Measurements from ENCODE around the gene PRRT4.

The PRRT4 gene

DNA sequence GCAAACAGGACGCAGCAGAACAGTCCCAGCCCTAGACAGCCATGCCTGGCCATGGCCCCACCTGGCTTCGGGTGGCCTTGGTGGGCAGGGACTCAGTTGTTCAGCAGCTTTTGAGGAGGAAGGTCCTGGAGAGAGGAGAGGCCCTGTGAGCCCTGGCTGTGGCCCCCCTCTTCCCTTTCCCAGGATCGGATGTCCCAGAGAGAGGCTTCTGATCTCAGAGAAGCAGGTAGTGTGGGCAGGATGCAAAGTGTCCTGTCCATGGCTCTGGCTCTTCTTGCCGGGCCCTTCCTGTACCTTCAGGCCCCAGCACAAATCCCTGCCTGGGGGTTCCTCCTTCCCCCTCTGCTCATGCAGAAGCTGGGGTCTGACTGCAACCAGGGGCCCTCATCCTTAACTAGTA is 1.6 kb downstream of the PRRT4 start:
- Histone ChIP-seq H3K4me1 (ENCODE audit: low read length) (no peaks in the 10 kb centered on the region; the same call in 1 of the 2 replicates), H3K27ac (ENCODE audit: low read length) (no peak overlapping the region), H3K4me3 (ENCODE audit: low read length) (no peak overlapping the region), H3K79me2 (ENCODE audit: low read length) (no peaks in the 10 kb centered on the region), H3K9me3 (replicated peaks; ENCODE audit: insufficient read depth, low read length) (no peaks in the 10 kb centered on the region), H3K9me2 (replicated peaks; ENCODE audit: insufficient read depth, low read length) (no peaks in the 10 kb centered on the region), H2AFZ (ENCODE audit: low read length) (no peak overlapping the region), H3K4me2 (ENCODE audit: low read depth, low read length) (no peak overlapping the region), H3F3A (ENCODE audit: insufficient read depth, low read length) (no peaks in the 10 kb centered on the region), H3K36me3 (replicated peaks; ENCODE audit: insufficient read depth, low read length) (no peaks in the 10 kb centered on the region), H3K9ac (ENCODE audit: low read length) (no peak overlapping the region), H3K27me3 (replicated peaks; ENCODE audit: insufficient read depth, low read length) (peaks cover 79% of the 10 kb centered on the region), H4K20me1 (ENCODE audit: insufficient read depth, low read length) (no peaks in the 10 kb centered on the region)
- no peak for TF ChIP-seq EZH2 (optimal IDR thresholded peaks at IDR 0.05; ENCODE audit: low read depth, low read length)
- TF ChIP-seq EZH2phosphoT487 (IDR thresholded peaks at IDR 0.05; ENCODE audit: low read length) = no peak
- TF ChIP-seq, protein P1, sequence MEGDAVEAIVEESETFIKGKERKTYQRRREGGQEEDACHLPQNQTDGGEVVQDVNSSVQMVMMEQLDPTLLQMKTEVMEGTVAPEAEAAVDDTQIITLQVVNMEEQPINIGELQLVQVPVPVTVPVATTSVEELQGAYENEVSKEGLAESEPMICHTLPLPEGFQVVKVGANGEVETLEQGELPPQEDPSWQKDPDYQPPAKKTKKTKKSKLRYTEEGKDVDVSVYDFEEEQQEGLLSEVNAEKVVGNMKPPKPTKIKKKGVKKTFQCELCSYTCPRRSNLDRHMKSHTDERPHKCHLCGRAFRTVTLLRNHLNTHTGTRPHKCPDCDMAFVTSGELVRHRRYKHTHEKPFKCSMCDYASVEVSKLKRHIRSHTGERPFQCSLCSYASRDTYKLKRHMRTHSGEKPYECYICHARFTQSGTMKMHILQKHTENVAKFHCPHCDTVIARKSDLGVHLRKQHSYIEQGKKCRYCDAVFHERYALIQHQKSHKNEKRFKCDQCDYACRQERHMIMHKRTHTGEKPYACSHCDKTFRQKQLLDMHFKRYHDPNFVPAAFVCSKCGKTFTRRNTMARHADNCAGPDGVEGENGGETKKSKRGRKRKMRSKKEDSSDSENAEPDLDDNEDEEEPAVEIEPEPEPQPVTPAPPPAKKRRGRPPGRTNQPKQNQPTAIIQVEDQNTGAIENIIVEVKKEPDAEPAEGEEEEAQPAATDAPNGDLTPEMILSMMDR (IDR thresholded peaks at IDR 0.05; ENCODE audit: low read length) = no peak
- no peak for DNase-seq

DNA sequence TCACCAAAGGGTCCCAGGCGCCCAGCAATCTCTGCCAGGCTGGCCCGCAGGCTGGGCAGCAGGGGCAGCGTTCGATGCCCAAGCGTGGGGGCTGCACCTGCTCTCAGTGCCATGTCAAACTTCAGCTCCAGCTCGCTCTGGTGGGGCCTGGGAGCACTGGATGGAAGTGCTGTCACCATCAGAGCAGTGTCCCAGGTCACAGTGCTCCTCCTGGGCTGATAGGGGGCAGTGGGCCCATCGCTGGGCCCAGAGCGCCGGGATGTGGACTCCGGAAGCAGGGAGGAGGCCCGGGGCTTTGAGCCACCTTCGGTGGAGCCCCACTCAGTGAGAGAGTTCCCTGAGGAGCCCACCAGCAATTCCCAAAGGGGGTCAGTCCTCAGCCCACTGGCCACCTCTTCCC is 2.2 kb downstream of the PRRT4 start:
- TF ChIP-seq EZH2 (optimal IDR thresholded peaks at IDR 0.05; ENCODE audit: low read depth, low read length) = no peak
- TF ChIP-seq, protein P1 (IDR thresholded peaks at IDR 0.05; ENCODE audit: low read length) = no peak
- TF ChIP-seq EZH2phosphoT487 (IDR thresholded peaks at IDR 0.05; ENCODE audit: low read length) = no peak
- DNase-seq = no peak
- H3K27me3 ChIP-seq (replicated peaks; ENCODE audit: insufficient read depth, low read length) = peaks cover 73% of the 10 kb centered on the region

DNA sequence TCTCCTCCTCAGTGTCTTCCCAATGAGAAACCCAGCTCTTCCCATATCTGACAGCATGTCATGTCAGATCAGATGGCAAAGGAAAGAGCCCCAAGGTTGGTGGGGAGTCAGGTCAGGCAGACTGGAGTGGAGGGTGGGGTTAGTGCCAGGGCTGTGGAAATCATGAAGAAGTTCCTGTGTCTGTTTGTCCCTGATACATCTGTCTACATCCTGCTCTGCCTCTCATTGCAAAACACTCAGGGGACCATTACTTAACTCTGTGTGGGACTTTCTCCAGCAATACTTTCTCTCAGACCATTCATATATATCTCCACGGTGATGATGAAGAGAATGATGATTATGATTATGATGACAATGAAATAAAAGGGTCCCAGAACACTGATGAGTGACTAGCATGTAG is 3.3 kb downstream of the PRRT4 start:
- no peaks in the 10 kb centered on the region for H4K20me1 ChIP-seq (ENCODE audit: insufficient read depth, low read length)
- no peaks in the 10 kb centered on the region; the same call in 1 of the 2 replicates for H3K4me1 ChIP-seq (ENCODE audit: low read length)
- no peak overlapping the region for H2AFZ ChIP-seq (ENCODE audit: low read length)
- peaks cover 72% of the 10 kb centered on the region for H3K27me3 ChIP-seq (replicated peaks; ENCODE audit: insufficient read depth, low read length)
- no peaks in the 10 kb centered on the region for H3K36me3 ChIP-seq (replicated peaks; ENCODE audit: insufficient read depth, low read length)
- no peaks in the 10 kb centered on the region for H3K9me3 ChIP-seq (replicated peaks; ENCODE audit: insufficient read depth, low read length)
- H3K9me2 ChIP-seq (replicated peaks; ENCODE audit: insufficient read depth, low read length) = no peaks in the 10 kb centered on the region
- H3K27ac ChIP-seq (ENCODE audit: low read length) = no peak overlapping the region
- H3K4me2 ChIP-seq (ENCODE audit: low read depth, low read length) = no peak overlapping the region
- no peak overlapping the region for H3K9ac ChIP-seq (ENCODE audit: low read length)
- TF ChIP-seq, protein P1 (IDR thresholded peaks at IDR 0.05; ENCODE audit: low read length) = no peak
- TF ChIP-seq EZH2phosphoT487 (IDR thresholded peaks at IDR 0.05; ENCODE audit: low read length) (no peak), EZH2 (optimal IDR thresholded peaks at IDR 0.05; ENCODE audit: low read depth, low read length) (no peak)
- H3K79me2 ChIP-seq (ENCODE audit: low read length) = no peaks in the 10 kb centered on the region
- no peak for DNase-seq
- no peak overlapping the region for H3K4me3 ChIP-seq (ENCODE audit: low read length)
- H3F3A ChIP-seq (ENCODE audit: insufficient read depth, low read length) = no peaks in the 10 kb centered on the region

More for the DNA sequence above, 2.2 kb downstream of the PRRT4 start:
- H2AFZ ChIP-seq (ENCODE audit: low read length) = no peak overlapping the region
- H3K4me1 ChIP-seq (ENCODE audit: low read length) = no peaks in the 10 kb centered on the region; the same call in 1 of the 2 replicates
- H3K4me3 ChIP-seq (ENCODE audit: low read length) = no peak overlapping the region
- no peaks in the 10 kb centered on the region for H3K79me2 ChIP-seq (ENCODE audit: low read length)
- H3K9me3 ChIP-seq (replicated peaks; ENCODE audit: insufficient read depth, low read length) = no peaks in the 10 kb centered on the region
- H3K9ac ChIP-seq (ENCODE audit: low read length) = no peak overlapping the region
- H4K20me1 ChIP-seq (ENCODE audit: insufficient read depth, low read length) = no peaks in the 10 kb centered on the region
- H3K36me3 ChIP-seq (replicated peaks; ENCODE audit: insufficient read depth, low read length) = no peaks in the 10 kb centered on the region
- H3K4me2 ChIP-seq (ENCODE audit: low read depth, low read length) = no peak overlapping the region
- no peaks in the 10 kb centered on the region for H3K9me2 ChIP-seq (replicated peaks; ENCODE audit: insufficient read depth, low read length)
- H3F3A ChIP-seq (ENCODE audit: insufficient read depth, low read length) = no peaks in the 10 kb centered on the region
- H3K27ac ChIP-seq (ENCODE audit: low read length) = no peak overlapping the region
